GM18499 (cell line): ENCODE results near the gene HSBP1L1.
"Not testable (repeated sequence)": the region's sequence is repeated elsewhere in the genome, so short reads cannot be mapped to it uniquely, and the experiment has no call there.

Experiments
- ATAC-seq: cut with Tn5 transposase; IDR thresholded peaks from one replicate; pipeline ENCODE4 v1.9.1; 2021; ENCODE audit warnings: moderate number of reproducible peaks; ENCODE audit not compliant: insufficient read depth, unreplicated experiment

HSBP1L1 gene

GRCh38 chr18:79958981-79959380, 5.5 kb upstream of the HSBP1L1 start:
- no peak for ATAC-seq

- not testable (repeated sequence) for ATAC-seq
Measured at GRCh38 chr18:79960161-79960801, 4.2 kb upstream of the HSBP1L1 start.

- ATAC-seq, result no peak
Measured at GRCh38 chr18:79960921-79961526, 3.4 kb upstream of the HSBP1L1 start.

GRCh38 chr18:79961527-79962291, 2.7 kb upstream of the HSBP1L1 start:
- ATAC-seq, result no peak

GRCh38 chr18:79962311-79962710, 2.1 kb upstream of the HSBP1L1 start:
- ATAC-seq, result no peak

GRCh38 chr18:79962835-79963657, 1.4 kb upstream of the HSBP1L1 start:
- ATAC-seq, result peak; percentile 37

GRCh38 chr18:79963658-79964329, 649 bp upstream of the HSBP1L1 start:
- no peak for ATAC-seq

- no peak for ATAC-seq
Measured at GRCh38 chr18:79965119-79965902, 868 bp downstream of the HSBP1L1 start.

GRCh38 chr18:79970419-79971133, 6.1 kb downstream of the HSBP1L1 start:
- ATAC-seq, result no peak

- no peak for ATAC-seq
Measured at GRCh38 chr18:79971211-79971952, 6.9 kb downstream of the HSBP1L1 start.

GRCh38 chr18:79971986-79972385, 7.5 kb downstream of the HSBP1L1 start:
- no peak for ATAC-seq

- ATAC-seq, result no peak
Measured at GRCh38 chr18:79972720-79973119, 8.3 kb downstream of the HSBP1L1 start.

- no peak for ATAC-seq
Measured at GRCh38 chr18:79973517-79973916, 9.1 kb downstream of the HSBP1L1 start.

- ATAC-seq, result no peak
Measured at GRCh38 chr18:79974025-79974654, 9.7 kb downstream of the HSBP1L1 start.

- no peak for ATAC-seq
Measured at GRCh38 chr18:79975043-79975442, 10.6 kb downstream of the HSBP1L1 start.

GRCh38 chr18:79975985-79976680, 11.7 kb downstream of the HSBP1L1 start:
- ATAC-seq, result no peak

GRCh38 chr18:79979843-79980242, 15.4 kb downstream of the HSBP1L1 start:
- no peak for ATAC-seq
